Thoracic aorta (tissue), 2 donors: Measurements from ENCODE around the gene MYL2. TPM values are rescaled to one million over a fixed set of nuclear protein-coding genes. Genes with fewer than 3 reads are reported as not detected.

Source experiments
- ATAC-seq: fragments of 150-250 bp; one replicate; pipeline ENCODE4 v1.8.0; 2017; ENCODE audit warnings: low read depth; ENCODE audit not compliant: insufficient number of reproducible peaks, low FRiP score
- DNase-seq: peaks from one replicate; pipeline ENCODE4 v3.0.0-alpha.2; 2020; ENCODE audit warnings: low spot score
- H3K27ac ChIP-seq, 2 donors: fragments of 200-600 bp; sonication (generic); 1 replicate in 1 of 2; 2 replicates in 1 of 2; pipeline ENCODE4 v1.5.1; 2016; ENCODE audit warnings: mild to moderate bottlenecking in 2 of 2, moderate library complexity in 2 of 2
- H3K27me3 ChIP-seq: fragments of 200-600 bp; sonication (generic); replicated peaks from 2 replicates; pipeline ENCODE4 v1.6.0; 2016; ENCODE audit warnings: mild to moderate bottlenecking; ENCODE audit not compliant: insufficient read depth
- H3K36me3 ChIP-seq: fragments of 200-600 bp; sonication (generic); one replicate; pipeline ENCODE4 v1.5.1; 2016
- H3K4me1 ChIP-seq, 2 donors: fragments of 200-600 bp; sonication (generic); 1 replicate in 1 of 2; 2 replicates in 1 of 2; pipeline versions ENCODE4 v1.5.1 to v1.6.0; 2016; ENCODE audit warnings: low read depth in 2 of 2, mild to moderate bottlenecking in 1 of 2; ENCODE audit not compliant: control insufficient read depth in 1 of 2
- H3K4me3 ChIP-seq: fragments of 200-600 bp; sonication (generic); 2 replicates; pipeline ENCODE4 v1.5.1; 2016; ENCODE audit warnings: mild to moderate bottlenecking
- H3K9me3 ChIP-seq: fragments of 200-600 bp; sonication (generic); 2 replicates; pipeline ENCODE4 v1.5.1; 2016
- total RNA-seq, 2 donors: library from RNA; depleted of rRNA; stranded (reverse); fragments of >200 nt; gene quantifications; one replicate each; pipeline versions ENCODE4 v1.1.0 to v1.2.3, GENCODE V29; 2016
- TF ChIP-seq, protein P1 (sequence below): fragments of 200-600 bp; sonication (generic); IDR thresholded peaks from one replicate; pipeline ENCODE4 v1.5.1; 2019; ENCODE audit warnings: antibody characterized with exemption

The MYL2 gene
- total RNA-seq, 2 donors from 2014 or later: 0.81 to 1.9 TPM

DNA sequence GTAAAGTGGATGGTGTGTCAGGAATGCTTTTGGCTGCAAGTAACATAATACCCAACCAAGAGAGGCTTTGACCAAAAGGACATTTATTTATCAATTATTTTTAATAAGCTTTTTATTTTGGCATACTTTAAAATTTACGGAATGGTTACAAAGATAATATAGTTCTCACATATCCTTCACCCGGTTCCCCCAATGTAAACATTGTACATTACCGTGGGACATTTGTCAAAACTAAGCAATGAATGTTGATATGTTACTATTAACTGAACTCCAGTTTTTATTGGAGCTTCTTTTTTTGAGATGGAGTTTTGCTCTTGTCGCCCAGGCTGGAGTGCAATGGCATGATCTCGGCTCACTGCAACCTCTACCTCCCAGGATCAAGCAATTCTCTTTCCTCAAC, 50.6 kb downstream of the MYL2 start:
- Histone ChIP-seq H3K27ac (no peak overlapping the region), H3K9me3 (no peaks in the 10 kb centered on the region), H3K4me1 (no peaks in the 10 kb centered on the region), H3K4me3 (no peak overlapping the region), H3K27me3 (no peaks in the 10 kb centered on the region), H3K36me3 (no peaks in the 10 kb centered on the region)
- DNase-seq (no peak), ATAC-seq (no peak)
- TF ChIP-seq, protein P1, sequence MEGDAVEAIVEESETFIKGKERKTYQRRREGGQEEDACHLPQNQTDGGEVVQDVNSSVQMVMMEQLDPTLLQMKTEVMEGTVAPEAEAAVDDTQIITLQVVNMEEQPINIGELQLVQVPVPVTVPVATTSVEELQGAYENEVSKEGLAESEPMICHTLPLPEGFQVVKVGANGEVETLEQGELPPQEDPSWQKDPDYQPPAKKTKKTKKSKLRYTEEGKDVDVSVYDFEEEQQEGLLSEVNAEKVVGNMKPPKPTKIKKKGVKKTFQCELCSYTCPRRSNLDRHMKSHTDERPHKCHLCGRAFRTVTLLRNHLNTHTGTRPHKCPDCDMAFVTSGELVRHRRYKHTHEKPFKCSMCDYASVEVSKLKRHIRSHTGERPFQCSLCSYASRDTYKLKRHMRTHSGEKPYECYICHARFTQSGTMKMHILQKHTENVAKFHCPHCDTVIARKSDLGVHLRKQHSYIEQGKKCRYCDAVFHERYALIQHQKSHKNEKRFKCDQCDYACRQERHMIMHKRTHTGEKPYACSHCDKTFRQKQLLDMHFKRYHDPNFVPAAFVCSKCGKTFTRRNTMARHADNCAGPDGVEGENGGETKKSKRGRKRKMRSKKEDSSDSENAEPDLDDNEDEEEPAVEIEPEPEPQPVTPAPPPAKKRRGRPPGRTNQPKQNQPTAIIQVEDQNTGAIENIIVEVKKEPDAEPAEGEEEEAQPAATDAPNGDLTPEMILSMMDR: no peak

DNA sequence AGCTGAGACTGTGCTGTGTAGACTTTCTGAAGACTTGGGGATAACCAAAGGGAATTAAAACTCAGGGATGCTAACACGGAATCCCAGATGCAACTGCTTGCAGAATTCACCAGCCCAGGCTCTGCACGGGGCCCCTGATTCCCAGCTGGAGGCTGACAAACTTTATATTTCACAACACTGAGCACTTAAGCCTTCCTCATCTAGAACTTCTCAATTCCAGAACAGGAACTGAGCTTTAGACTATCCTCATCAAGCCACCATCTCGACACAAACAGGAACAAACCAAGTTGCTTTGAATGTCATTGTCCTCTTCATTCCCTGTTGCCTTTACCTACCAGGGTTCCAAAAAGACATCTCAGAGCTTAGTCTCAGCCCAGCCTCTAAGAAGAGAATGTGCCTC, 51.4 kb downstream of the MYL2 start:
- TF ChIP-seq, protein P1: no peak
- Histone ChIP-seq H3K27ac (no peak overlapping the region), H3K4me1 (no peaks in the 10 kb centered on the region), H3K9me3 (no peaks in the 10 kb centered on the region), H3K36me3 (no peaks in the 10 kb centered on the region), H3K27me3 (no peaks in the 10 kb centered on the region), H3K4me3 (no peak overlapping the region)
- DNase-seq: no peak
- no peak for ATAC-seq

DNA sequence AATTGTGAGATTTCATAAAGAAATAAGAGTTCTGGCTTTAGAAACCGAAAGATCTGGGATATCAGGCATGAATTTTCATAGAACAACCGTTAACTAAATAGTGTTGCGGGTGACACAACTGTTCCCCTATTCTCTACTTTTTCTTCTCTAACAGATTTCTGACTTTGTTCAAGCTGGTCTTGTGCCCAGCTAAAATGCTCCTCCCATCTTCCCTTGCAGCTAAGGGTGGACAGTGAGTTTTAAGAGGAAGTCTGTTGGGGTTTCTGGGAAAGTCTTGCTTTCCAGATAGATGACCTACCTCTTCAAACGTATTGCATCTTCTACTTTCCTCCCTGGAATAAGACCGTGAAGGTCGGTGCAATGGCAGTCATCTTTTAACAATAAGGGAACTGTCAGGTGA, 54.9 kb downstream of the MYL2 start:
- Histone ChIP-seq H3K4me3 (no peak overlapping the region), H3K27me3 (no peaks in the 10 kb centered on the region), H3K4me1 (no peaks in the 10 kb centered on the region), H3K27ac (no peak overlapping the region), H3K36me3 (no peaks in the 10 kb centered on the region), H3K9me3 (no peaks in the 10 kb centered on the region)
- TF ChIP-seq, protein P1: no peak
- DNase-seq (no peak), ATAC-seq (no peak)

DNA sequence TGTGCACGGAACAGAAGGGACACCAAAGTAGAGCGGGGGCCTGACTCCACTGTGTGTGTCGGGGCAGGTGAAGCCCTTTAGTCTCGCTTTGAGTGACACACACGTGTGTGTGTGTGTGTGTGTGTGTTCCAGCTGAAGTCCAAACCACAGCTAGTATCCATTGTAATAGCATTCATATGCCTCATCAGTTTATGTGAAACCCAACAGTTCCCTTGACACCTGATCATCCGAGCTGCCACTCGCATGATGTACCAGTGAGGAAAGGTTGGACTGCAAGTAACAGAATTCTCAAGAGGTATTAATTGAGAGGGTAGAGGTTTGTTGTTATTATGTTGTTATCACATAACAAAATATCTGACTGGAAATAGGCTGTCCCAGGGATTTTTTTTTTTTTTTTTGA, 57.2 kb downstream of the MYL2 start:
- H3K36me3 ChIP-seq: no peaks in the 10 kb centered on the region
- H3K9me3 ChIP-seq: no peaks in the 10 kb centered on the region
- H3K4me1 ChIP-seq: no peaks in the 10 kb centered on the region
- no peaks in the 10 kb centered on the region for H3K27me3 ChIP-seq
- TF ChIP-seq, protein P1: no peak
- no peak overlapping the region for H3K4me3 ChIP-seq
- DNase-seq: no peak
- no peak overlapping the region for H3K27ac ChIP-seq
- no peak for ATAC-seq

DNA sequence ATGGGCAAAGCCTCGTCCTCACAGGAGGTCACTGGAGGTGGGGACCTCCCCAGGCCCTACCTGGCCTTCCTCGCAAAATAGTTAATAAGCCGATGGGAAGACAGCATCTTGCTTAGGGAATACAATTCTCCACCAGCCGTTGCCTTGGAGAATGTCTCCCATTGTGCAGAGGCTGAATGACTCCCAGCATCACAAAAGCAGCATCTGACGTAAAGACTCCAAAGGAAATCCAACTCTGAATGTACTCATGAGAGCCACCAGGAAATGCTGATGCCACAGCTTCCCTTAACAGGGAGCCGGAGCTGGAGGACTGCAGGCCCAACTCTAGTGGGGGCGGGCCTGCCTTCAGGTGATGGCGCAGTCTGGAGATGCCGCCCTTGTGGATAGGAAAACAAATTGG, 58.0 kb downstream of the MYL2 start:
- H3K27me3 ChIP-seq: no peaks in the 10 kb centered on the region
- no peaks in the 10 kb centered on the region for H3K36me3 ChIP-seq
- H3K9me3 ChIP-seq: no peaks in the 10 kb centered on the region
- no peaks in the 10 kb centered on the region for H3K4me1 ChIP-seq
- TF ChIP-seq, protein P1: no peak
- H3K4me3 ChIP-seq: no peak overlapping the region
- ATAC-seq (no peak), DNase-seq (no peak)
- no peak overlapping the region for H3K27ac ChIP-seq
